Measurements from ENCODE around the gene UNKL.

UNKL gene

GRCh38 chr16:1335211-1335971 is 79.1 kb downstream of the UNKL start:
- DNase-seq (ENCODE audit: low read depth), result no peak
- H3K4me3 ChIP-seq (ENCODE audit: low read length), result no peak overlapping the region
- TF ChIP-seq CTCF (conservative IDR thresholded peaks at IDR 0.05; ENCODE audit: low read depth, low read length), result no peak

- no peak overlapping the region for H3K4me3 ChIP-seq (ENCODE audit: low read length)
- no peak for TF ChIP-seq CTCF (conservative IDR thresholded peaks at IDR 0.05; ENCODE audit: low read depth, low read length)
These were observed 79.8 kb downstream of the UNKL start for GRCh38 chr16:1334739-1335138.

GRCh38 chr16:1333854-1334700 is 80.4 kb downstream of the UNKL start:
- no peak for TF ChIP-seq CTCF (conservative IDR thresholded peaks at IDR 0.05; ENCODE audit: low read depth, low read length)
- DNase-seq (ENCODE audit: low read depth), result no peak
- no peak overlapping the region for H3K4me3 ChIP-seq (ENCODE audit: low read length)

More at GRCh38 chr16:1334739-1335138, 79.8 kb downstream of the UNKL start:
- DNase-seq (ENCODE audit: low read depth), result no peak

GRCh38 chr16:1333149-1333812 is 81.2 kb downstream of the UNKL start, which contains the start of gene BAIAP3:
TSS of gene BAIAP3 (plus strand) at chr16:1333645. CDS start at chr16:1338550, 4,905 bp downstream.
- no peak for DNase-seq (ENCODE audit: low read depth)
- no peak for TF ChIP-seq CTCF (conservative IDR thresholded peaks at IDR 0.05; ENCODE audit: low read depth, low read length)
- no peak within 1 kb of the TSS for H3K4me3 ChIP-seq (ENCODE audit: low read length)

GRCh38 chr16:1332618-1333148 is 81.8 kb downstream of the UNKL start:
- TF ChIP-seq CTCF (conservative IDR thresholded peaks at IDR 0.05; ENCODE audit: low read depth, low read length), result no peak
- DNase-seq (ENCODE audit: low read depth), result no peak
- no peak overlapping the region for H3K4me3 ChIP-seq (ENCODE audit: low read length)

GRCh38 chr16:1331712-1332617 is 82.5 kb downstream of the UNKL start:
- no peak for TF ChIP-seq CTCF (conservative IDR thresholded peaks at IDR 0.05; ENCODE audit: low read depth, low read length)
- H3K4me3 ChIP-seq (ENCODE audit: low read length), result peak overlapping the region; percentile 9
- peak; percentile 54 for DNase-seq (ENCODE audit: low read depth)
